Adrenal gland (tissue), 19 donors: ENCODE results near the gene PRDM10. TPM values are rescaled to one million over a fixed set of nuclear protein-coding genes. Genes with fewer than 3 reads are reported as not detected.

Experiments used
- DNase-seq, 7 donors: peaks; one replicate each; pipeline ENCODE4 v3.0.0-alpha.2; 2019 to 2020
- H3K27ac ChIP-seq, 5 donors: fragments of 200-600 bp; sonication (generic) in 4 of 5; 1 replicate in 3 of 5; 2 replicates in 2 of 5; pipeline versions ENCODE4 v1.5.1 to v1.8.0; 2016 to 2020; ENCODE audit warnings: mild to moderate bottlenecking in 1 of 5
- H3K27me3 ChIP-seq: fragments of 200-600 bp; 2 replicates; pipeline ENCODE4 v1.8.0; 2021
- H3K36me3 ChIP-seq, 2 donors: fragments of 200-600 bp; replicated peaks in 1 of 2; 1 replicate in 1 of 2; 2 replicates in 1 of 2; pipeline versions ENCODE4 v1.5.1 to v1.8.0; 2018 to 2022
- H3K4me1 ChIP-seq, 2 donors: fragments of 200-600 bp; replicated peaks in 1 of 2; 1 replicate in 1 of 2; 2 replicates in 1 of 2; pipeline versions ENCODE4 v1.5.1 to v1.8.0; 2018 to 2021
- H3K4me3 ChIP-seq, 4 donors: fragments of 200-600 bp; sonication (generic) in 3 of 4; one replicate each; pipeline ENCODE4 v1.5.1; 2016 to 2018
- H3K9me3 ChIP-seq, 3 donors: fragments of 200-600 bp; sonication (generic) in 1 of 3; replicated peaks in 1 of 3; 1 replicate in 2 of 3; 2 replicates in 1 of 3; pipeline versions ENCODE4 v1.5.1 to v1.8.0; 2016 to 2021
- CTCF ChIP-seq, 6 experiments: fragments of 450-650 bp in 4 of 6; fragments of 200-600 bp in 2 of 6; sonication (generic) in 1 of 6; IDR thresholded peaks; 1 replicate in 5 of 6; 2 replicates in 1 of 6; pipeline versions ENCODE4 v1.5.1 to v1.8.0; 2016 to 2021; ENCODE audit warnings: antibody characterized with exemption in 6 of 6, mild to moderate bottlenecking in 2 of 6, moderate library complexity in 1 of 6
- POLR2A ChIP-seq, 2 donors: fragments of 450-650 bp; IDR thresholded peaks; one replicate each; pipeline ENCODE4 v1.6.1; 2017; ENCODE audit warnings: antibody characterized with exemption in 2 of 2, mild to moderate bottlenecking in 2 of 2, moderate library complexity in 1 of 2
- WGBS, 4 donors: extraction: QIAGEN DNeasy Blood & Tissue Kit in 2 of 4; methylation state at CpG; one replicate each; pipeline versions ENCODE4 v1.1.5 to v1.1.7; 2013 to 2017; 5-methylcytosine and 5-hydroxymethylcytosine counted together
- intact Hi-C, 2 donors: fragments of 100-400 bp; cut with DNase I; formaldehyde crosslinking; loops; one replicate each; pipeline versions ENCODE4 v1.14.1 to v1.15.0; 2022 to 2023
- long read RNA-seq, 10 donors: library from polyadenylated mRNA in 3 of 10; unstranded in 2 of 10; stranded (forward) in 1 of 10; transcript quantifications; one replicate each; pipeline ENCODE4 v2.0.0 and lab custom pipeline, GENCODE V29; 2021 to 2026
- polyA plus RNA-seq, 3 donors: library from polyadenylated mRNA; stranded (reverse); fragments of 200-250 nt in 2 of 3; fragments of 350-450 nt in 1 of 3; fragmentation: Illumina TruSeq in 1 of 3; extraction: RNeasy Lipid Tissue Mini Kit (QIAGEN cat#74804) in 1 of 3; gene quantifications; one replicate each; pipeline ENCODE4 v1.2.3, GENCODE V29; 2013 to 2014
- total RNA-seq, 9 donors: library from RNA; depleted of rRNA in 4 of 9; stranded (reverse); fragments of >200 nt in 4 of 9; fragments of 120-200 nt in 1 of 9; fragmentation: NEBNext Ultra II Directional in 1 of 9; extraction: Animal tissue kit (Norgen Biotek cat#: 25700) in 1 of 9; gene quantifications; one replicate each; pipeline versions ENCODE4 v1.1.0 to v1.2.4, GENCODE V29; 2013 to 2023
- donor health status: healthy with polysubstance abuse.
- donor health status: Bipolar disorder and iron deficiency.
- donor health status: DM: yes; HTN: yes; CAD: no.
- donor health status: DM: no; HTN: no; CAD: no.
- donor health status: DM: no; HTN: no; CAD: no.
- donor health status: DM: yes; HTN: yes; CAD: no.

The PRDM10 gene
- total RNA-seq (10 to 100 TPM in 1 of 9 donors, 1 to 10 TPM in 8; 4.6 to 10.1 (median 7.7) TPM), polyA plus RNA-seq (1 to 10 TPM; 2.3 to 4.0 (median 3.8) TPM)
- long read RNA-seq, donor 1 = 0 reads
- long read RNA-seq, donor 2 = 0 reads
- long read RNA-seq, donor 3 = 0 reads
- long read RNA-seq, donor 4 = 0 reads
- long read RNA-seq, donor 5, full-length matches to known transcripts = 3 of 6 reads
- long read RNA-seq, donor 5, partial matches to known transcripts = 1 of 6 reads
- long read RNA-seq, donor 5, other reads (novel, unspliced or antisense) = 2 of 6 reads
- long read RNA-seq, donor 6, partial matches to known transcripts = 1 of 3 reads
- long read RNA-seq, donor 6, other reads (novel, unspliced or antisense) = 2 of 3 reads
- long read RNA-seq, donor 7 = 0 reads
- long read RNA-seq, donor 8 = 0 reads
- long read RNA-seq, donor 9 = 0 reads
- long read RNA-seq, donor 10 = 0 reads

DNA sequence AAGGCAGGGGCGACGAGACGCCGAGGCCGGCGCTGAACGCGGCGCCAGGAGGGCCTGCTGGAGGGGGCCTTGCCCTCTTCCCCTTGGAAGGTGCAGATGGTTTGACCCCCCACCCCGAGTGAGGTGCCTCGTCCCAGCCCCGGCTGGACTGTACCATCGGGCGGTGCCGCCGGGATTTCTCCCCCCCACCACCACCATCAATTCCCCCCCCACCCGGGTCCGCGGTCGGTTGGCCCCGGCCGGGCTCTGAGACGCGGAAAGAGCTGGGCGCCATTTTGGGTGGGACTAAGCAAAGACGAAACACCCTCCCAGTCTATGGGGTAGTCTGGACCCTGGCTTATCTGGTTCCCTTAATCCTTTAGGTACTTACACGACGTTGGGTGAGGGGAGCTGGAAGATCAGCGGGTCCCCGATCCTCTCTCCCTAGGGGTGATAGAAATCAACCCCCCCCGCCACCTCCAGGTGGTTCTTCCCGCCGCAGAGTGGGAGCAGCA is at the start of gene PRDM10:
TSS of gene PRDM10 (minus strand) at position 484 of the 494 bp plus-strand sequence. CDS start 41,871 bp downstream, outside the sequence.
- H3K4me1 ChIP-seq = peaks cover 8 to 29% of the 10 kb centered on the region in 2 donors
- H3K9me3 ChIP-seq = no peaks in the 10 kb centered on the region
- peak in 1 of 2 donors; percentile 71 for TF ChIP-seq POLR2A (IDR thresholded peaks at IDR 0.05)
- peak in 4 of 6 experiments; percentile 2 to 42 (median 28) for TF ChIP-seq CTCF (IDR thresholded peaks at IDR 0.05)
- H3K36me3 ChIP-seq = no peaks in the 10 kb centered on the region
- WGBS, 4 donors = 0 to 1% (median 0%) methylated on average over 7 to 33 of the region's 33 CpGs
- H3K27me3 ChIP-seq = no peaks in the 10 kb centered on the region
- DNase-seq = peak; percentile 93 to 96 (median 94)
- peak within 1 kb of the TSS; percentile 55 to 78 (median 72) for H3K4me3 ChIP-seq
- peak within 1 kb of the TSS; percentile 94 to 99 (median 99) for H3K27ac ChIP-seq
- intact Hi-C loops = loop anchor here in 1 of 2 donors (10.0 kb wide), 1 partner anchor 132 kb away; no protein-coding TSS in a partner anchor

DNA sequence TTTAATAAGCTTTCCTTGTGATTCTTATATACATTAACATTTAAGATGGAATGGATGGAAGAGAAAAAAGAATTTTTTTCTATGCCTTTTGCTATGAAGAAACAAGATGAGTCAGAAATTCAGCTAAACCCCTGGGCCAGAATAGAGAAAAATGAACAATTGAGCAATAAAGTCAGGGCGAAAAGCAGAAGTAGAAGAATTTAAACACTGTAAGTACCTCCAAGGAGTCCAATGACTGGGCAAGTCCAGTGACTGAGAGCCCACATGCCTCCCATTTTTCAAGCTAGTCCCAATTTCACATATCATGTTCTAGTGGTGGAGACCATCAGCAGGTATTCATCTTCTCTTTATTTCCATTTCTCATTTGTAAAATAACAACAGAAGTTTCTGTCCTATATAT is 48.4 kb upstream of the PRDM10 start:
- WGBS, 4 donors = 66 to 79% (median 73%) methylated on average over 1 of the region's 1 CpG
- Histone ChIP-seq H3K27me3 (no peaks in the 10 kb centered on the region), H3K36me3 (no peaks in the 10 kb centered on the region), H3K9me3 (no peaks in the 10 kb centered on the region), H3K4me3 (no peak overlapping the region), H3K4me1 (peaks cover 0 to 6% of the 10 kb centered on the region in 2 donors), H3K27ac (no peak overlapping the region)
- TF ChIP-seq POLR2A (IDR thresholded peaks at IDR 0.05) (no peak), CTCF (IDR thresholded peaks at IDR 0.05) (no peak)
- no peak for DNase-seq
- intact Hi-C loops = no loop called here

- TF ChIP-seq POLR2A (IDR thresholded peaks at IDR 0.05) (no peak), CTCF (IDR thresholded peaks at IDR 0.05) (no peak)
- Histone ChIP-seq H3K36me3 (no peaks in the 10 kb centered on the region), H3K4me3 (no peak overlapping the region), H3K4me1 (peaks cover 0 to 6% of the 10 kb centered on the region in 2 donors), H3K27ac (peak overlapping the region in 1 of 5 donors; percentile 0), H3K27me3 (no peaks in the 10 kb centered on the region), H3K9me3 (no peaks in the 10 kb centered on the region)
- WGBS, 4 donors = 44 to 65% (median 64%) methylated on average over 2 of the region's 2 CpGs
- intact Hi-C loops = no loop called here
- DNase-seq = peak in 1 of 7 donors; percentile 10
Measured at GRCh38 chr11:130050257-130050656, 47.6 kb upstream of the PRDM10 start.

DNA sequence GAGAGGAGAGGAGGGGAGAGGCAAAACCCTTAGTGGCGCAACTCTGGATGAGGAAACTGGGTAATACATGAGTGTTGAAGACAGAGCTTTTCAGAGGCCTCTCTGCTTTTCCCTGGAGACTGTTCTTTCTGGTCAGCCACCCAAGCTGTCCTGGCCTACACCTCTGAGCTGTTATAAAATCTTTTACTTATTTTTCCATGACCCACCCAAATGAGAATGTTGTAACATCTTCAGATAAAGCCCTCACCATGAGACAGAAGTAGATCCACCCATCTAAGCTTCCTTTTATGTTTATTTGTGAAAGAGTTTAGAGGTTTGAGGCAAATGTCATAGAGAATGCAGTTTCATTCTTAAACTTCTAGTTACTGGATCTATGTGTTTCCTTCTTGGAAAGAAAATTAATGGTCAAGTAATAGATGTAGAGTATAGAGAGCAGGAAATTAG is 46.7 kb upstream of the PRDM10 start:
- intact Hi-C loops = no loop called here
- Histone ChIP-seq H3K27me3 (no peaks in the 10 kb centered on the region), H3K9me3 (no peaks in the 10 kb centered on the region), H3K4me3 (no peak overlapping the region), H3K27ac (no peak overlapping the region), H3K36me3 (no peaks in the 10 kb centered on the region), H3K4me1 (peaks cover 0 to 6% of the 10 kb centered on the region in 2 donors)
- whole genome bisulfite sequencing, 4 donors = 75 to 100% (median 90%) methylated on average over 1 of the region's 1 CpG
- TF ChIP-seq CTCF (IDR thresholded peaks at IDR 0.05) = no peak
- no peak for TF ChIP-seq POLR2A (IDR thresholded peaks at IDR 0.05)
- no peak for DNase-seq
